Left cardiac atrium (tissue), 4 donors: Measurements from ENCODE around the gene TANC1. TPM values are rescaled to one million over a fixed set of nuclear protein-coding genes. Genes with fewer than 3 reads are reported as not detected.
A peak's percentile ranks its signal among the peaks of the same experiment; 100 is the strongest.
"Not testable (repeated sequence)": the region's sequence is repeated elsewhere in the genome, so short reads cannot be mapped to it uniquely, and the experiment has no call there.

ENCODE experiments used
- ATAC-seq, 2 donors: fragments of 200-7000 bp; cut with Tn5 transposase; one replicate each; pipeline ENCODE4 v1.9.1; 2020; ENCODE audit warnings: mild to moderate bottlenecking in 2 of 2, moderate library complexity in 2 of 2
- DNase-seq: peaks from one replicate; pipeline ENCODE4 v3.0.0-alpha.2; 2020
- intact Hi-C, 2 donors: fragments of 100-400 bp; cut with DNase I; formaldehyde crosslinking; loops; one replicate each; pipeline versions ENCODE4 v1.14.1 to v1.15.1; 2022 to 2023
- total RNA-seq, 2 donors: library from RNA; stranded (reverse); fragmentation: NEBNext Ultra II Directional; extraction: Animal tissue kit (Norgen Biotek cat#: 25700); gene quantifications; one replicate each; pipeline ENCODE4 v1.2.1, GENCODE V29; 2021
- donor health status: DM: no; HTN: yes; CAD: no.
- donor health status: DM: no; HTN: yes; CAD: no; lungs with severe emphysema.
- donor health status: DM: yes; HTN: yes; CAD: no.
- donor health status: Dilated cardiomyopathy.

Gene TANC1
- total RNA-seq, 2 donors from 2014 or later: 38.6 to 80.7 TPM

- intact Hi-C loops: no loop called here
- DNase-seq (no peak), ATAC-seq (no peak)
Observed at GRCh38 chr2:159140070-159140769, 171.8 kb downstream of the TANC1 start.

- DNase-seq, ATAC-seq, intact Hi-C loops: not testable (repeated sequence)
Observed at GRCh38 chr2:159140821-159141220, 172.4 kb downstream of the TANC1 start.

- no peak for DNase-seq
- intact Hi-C loops: no loop called here
- ATAC-seq: no peak
Observed at GRCh38 chr2:159144776-159145614, 176.6 kb downstream of the TANC1 start.

GRCh38 chr2:159145745-159146354, 177.4 kb downstream of the TANC1 start:
- DNase-seq (no peak), ATAC-seq (peak in 1 of 2 donors; percentile 11)
- intact Hi-C loops: no loop called here

GRCh38 chr2:159146996-159147666, 178.7 kb downstream of the TANC1 start:
- peak; percentile 73 to 87 for ATAC-seq
- intact Hi-C loops: no loop called here

GRCh38 chr2:159147690-159148089, 179.2 kb downstream of the TANC1 start:
- DNase-seq: no peak
- intact Hi-C loops: no loop called here
- ATAC-seq: no peak

More at GRCh38 chr2:159146996-159147666, 178.7 kb downstream of the TANC1 start:
- peak; percentile 58 for DNase-seq

GRCh38 chr2:159148901-159149300, 180.5 kb downstream of the TANC1 start:
- ATAC-seq (no peak), DNase-seq (no peak)
- intact Hi-C loops: no loop called here

GRCh38 chr2:159149747-159150146, 181.3 kb downstream of the TANC1 start:
- no peak for DNase-seq
- no peak for ATAC-seq
- intact Hi-C loops: no loop called here

- intact Hi-C loops: no loop called here
- no peak for DNase-seq
- ATAC-seq: no peak
Observed at GRCh38 chr2:159150280-159150746, 181.9 kb downstream of the TANC1 start.

- no peak for DNase-seq
- no peak for ATAC-seq
- intact Hi-C loops: no loop called here
Observed at GRCh38 chr2:159151198-159152127, 183.0 kb downstream of the TANC1 start.

GRCh38 chr2:159152128-159152778, 183.8 kb downstream of the TANC1 start:
- ATAC-seq (peak; percentile 21 to 58), DNase-seq (no peak)
- intact Hi-C loops: no loop called here

- ATAC-seq (peak in 1 of 2 donors; percentile 55), DNase-seq (no peak)
- intact Hi-C loops: no loop called here
Observed at GRCh38 chr2:159153063-159153462, 184.6 kb downstream of the TANC1 start.

GRCh38 chr2:159153463-159153862, 185.0 kb downstream of the TANC1 start:
- peak in 1 of 2 donors; percentile 33 for ATAC-seq
- DNase-seq: no peak
- intact Hi-C loops: no loop called here

- DNase-seq (no peak), ATAC-seq (no peak)
Observed at GRCh38 chr2:159153951-159154350, 185.5 kb downstream of the TANC1 start.

GRCh38 chr2:159154366-159154765, 185.9 kb downstream of the TANC1 start:
- DNase-seq (no peak), ATAC-seq (no peak)
- intact Hi-C loops: no loop called here

More at GRCh38 chr2:159153951-159154350, 185.5 kb downstream of the TANC1 start:
- intact Hi-C loops: no loop called here

GRCh38 chr2:159155320-159155719, 186.9 kb downstream of the TANC1 start:
- ATAC-seq (no peak), DNase-seq (no peak)
- intact Hi-C loops: no loop called here

- DNase-seq (no peak), ATAC-seq (no peak)
- intact Hi-C loops: no loop called here
Observed at GRCh38 chr2:159155791-159156190, 187.4 kb downstream of the TANC1 start.

GRCh38 chr2:159156834-159157233, 188.4 kb downstream of the TANC1 start:
- intact Hi-C loops: no loop called here
- no peak for ATAC-seq

More at GRCh38 chr2:159156834-159157233, 188.4 kb downstream of the TANC1 start:
- DNase-seq: no peak
